GM12872 (cell line): ENCODE data around the gene HAL.

Experiments
- TF ChIP-seq, protein P1 (sequence below): IDR thresholded peaks from 3 replicates; pipeline ENCODE4 v1.5.1; 2011; ENCODE audit warnings: low read depth, mild to moderate bottlenecking, low read length, moderate library complexity; ENCODE audit not compliant: insufficient read depth

The HAL gene

GRCh38 chr12:95972832-95973456, 23.2 kb downstream of the HAL start:
- TF ChIP-seq, protein P1, sequence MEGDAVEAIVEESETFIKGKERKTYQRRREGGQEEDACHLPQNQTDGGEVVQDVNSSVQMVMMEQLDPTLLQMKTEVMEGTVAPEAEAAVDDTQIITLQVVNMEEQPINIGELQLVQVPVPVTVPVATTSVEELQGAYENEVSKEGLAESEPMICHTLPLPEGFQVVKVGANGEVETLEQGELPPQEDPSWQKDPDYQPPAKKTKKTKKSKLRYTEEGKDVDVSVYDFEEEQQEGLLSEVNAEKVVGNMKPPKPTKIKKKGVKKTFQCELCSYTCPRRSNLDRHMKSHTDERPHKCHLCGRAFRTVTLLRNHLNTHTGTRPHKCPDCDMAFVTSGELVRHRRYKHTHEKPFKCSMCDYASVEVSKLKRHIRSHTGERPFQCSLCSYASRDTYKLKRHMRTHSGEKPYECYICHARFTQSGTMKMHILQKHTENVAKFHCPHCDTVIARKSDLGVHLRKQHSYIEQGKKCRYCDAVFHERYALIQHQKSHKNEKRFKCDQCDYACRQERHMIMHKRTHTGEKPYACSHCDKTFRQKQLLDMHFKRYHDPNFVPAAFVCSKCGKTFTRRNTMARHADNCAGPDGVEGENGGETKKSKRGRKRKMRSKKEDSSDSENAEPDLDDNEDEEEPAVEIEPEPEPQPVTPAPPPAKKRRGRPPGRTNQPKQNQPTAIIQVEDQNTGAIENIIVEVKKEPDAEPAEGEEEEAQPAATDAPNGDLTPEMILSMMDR: no peak

DNA sequence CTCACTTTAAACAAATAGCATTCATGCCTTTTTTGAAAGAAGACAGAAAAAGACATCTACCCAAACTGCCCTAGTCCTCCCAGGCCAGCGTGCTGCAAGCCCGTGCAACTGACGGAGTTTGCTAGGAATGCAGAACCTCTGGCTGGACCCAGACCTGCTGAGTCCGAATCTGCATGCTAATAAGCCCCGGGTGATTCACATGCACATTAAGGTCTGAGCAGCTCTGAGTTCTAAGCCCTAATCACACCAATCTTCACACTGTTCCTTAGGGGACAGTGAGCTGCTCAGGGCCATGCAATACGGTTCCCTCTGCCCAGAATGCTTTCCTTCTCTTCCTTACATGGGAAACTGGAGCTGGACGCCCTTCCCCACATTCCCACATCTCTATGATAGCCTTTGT, 25.2 kb downstream of the HAL start:
- TF ChIP-seq, protein P1: no peak

DNA sequence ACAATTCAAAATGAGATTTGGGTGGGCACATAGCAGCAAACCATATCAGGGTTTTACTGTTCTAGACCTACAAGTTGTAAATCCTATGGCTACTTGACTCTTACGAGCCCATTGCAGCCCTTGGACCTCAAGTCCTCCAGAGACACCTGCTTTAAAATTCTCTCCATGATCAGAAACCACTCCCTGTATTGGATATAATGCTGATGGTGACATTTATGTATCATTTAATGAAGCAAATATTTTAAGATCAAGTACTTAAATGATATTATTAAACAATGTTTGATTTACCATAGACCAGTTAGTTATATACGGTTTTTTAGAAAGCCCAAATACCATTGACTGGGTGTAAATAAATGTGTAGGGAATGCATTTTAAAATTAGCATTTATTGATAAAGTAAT, 28.8 kb downstream of the HAL start:
- TF ChIP-seq, protein P1: no peak

DNA sequence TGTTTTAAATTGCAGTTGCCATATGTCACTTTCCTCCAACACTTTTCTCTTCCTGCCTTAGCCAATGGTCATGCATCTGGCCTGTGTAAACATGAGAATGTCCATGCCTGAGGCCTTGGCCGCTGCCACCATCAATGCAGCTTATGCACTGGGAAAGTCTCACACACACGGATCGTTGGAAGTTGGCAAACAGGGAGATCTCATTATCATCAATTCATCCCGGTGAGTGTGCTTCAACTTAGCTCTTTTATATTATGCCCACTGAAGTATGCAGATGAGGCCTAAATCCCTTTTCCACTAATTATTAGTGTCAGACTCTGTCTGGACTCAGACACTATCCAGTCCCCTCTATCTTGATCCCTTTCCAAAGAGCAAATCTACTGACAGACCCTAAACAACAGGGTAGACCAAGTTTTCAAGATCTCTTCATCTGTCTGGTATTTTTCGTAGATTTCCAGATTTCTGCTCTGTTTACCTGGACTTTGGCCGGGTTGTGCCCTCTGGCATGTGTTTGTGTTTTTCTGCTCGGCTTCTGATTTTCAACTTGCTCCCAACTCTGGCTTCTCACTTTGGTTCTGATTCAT, 29.8 kb downstream of the HAL start:
- TF ChIP-seq, protein P1: no peak

DNA sequence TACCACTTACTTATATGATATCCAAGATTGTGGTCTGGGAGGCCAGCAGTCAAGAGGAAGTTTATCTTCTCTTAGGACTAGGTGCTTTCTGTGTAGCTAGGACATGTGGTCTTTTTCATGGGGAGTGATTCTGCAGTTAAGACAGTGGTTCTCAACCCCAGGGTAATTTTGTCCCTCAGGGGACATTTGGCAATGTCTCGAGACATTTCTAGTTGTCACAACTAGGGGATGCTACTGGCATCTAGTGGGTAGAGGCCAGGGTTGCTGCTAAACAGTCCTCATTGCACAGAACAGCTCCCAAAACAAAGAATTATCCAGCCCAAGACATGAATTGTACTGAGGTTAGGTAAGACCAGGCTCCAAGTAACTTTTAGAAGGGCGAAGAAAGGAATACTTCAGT, 33.0 kb downstream of the HAL start:
- TF ChIP-seq, protein P1: peak; percentile 39; the same call in 2 of the 3 replicates

- TF ChIP-seq, protein P1: no peak
These were observed 33.9 kb downstream of the HAL start for GRCh38 chr12:95962222-95962621.

- TF ChIP-seq, protein P1: no peak
These were observed 35.9 kb downstream of the HAL start for GRCh38 chr12:95960241-95960640.

- TF ChIP-seq, protein P1: 0 out of 3 replicates have a peak, but pooled peaks have one; percentile 12
These were observed 37.0 kb downstream of the HAL start for GRCh38 chr12:95959107-95959506.
